IPS-20b (cell line): Measurements from ENCODE around the gene LEKR1.
"Not testable (repeated sequence)": the region's sequence is repeated elsewhere in the genome, so short reads cannot be mapped to it uniquely, and the experiment has no call there.

Experiments
- H3K27ac ChIP-seq: one replicate; pipeline ENCODE4 v1.5.1; 2013; ENCODE audit warnings: low read length
- H3K27me3 ChIP-seq: 2 replicates; pipeline ENCODE4 v1.6.1; 2013; ENCODE audit warnings: mild to moderate bottlenecking, low read length, inconsistent platforms; ENCODE audit not compliant: insufficient read depth
- H3K36me3 ChIP-seq: 2 replicates; pipeline ENCODE4 v1.6.1; 2013; ENCODE audit warnings: low read depth, mild to moderate bottlenecking, inconsistent platforms, low read length, moderate library complexity; ENCODE audit not compliant: insufficient read depth
- H3K4me1 ChIP-seq: 2 replicates; pipeline ENCODE4 v1.6.1; 2013; ENCODE audit warnings: mild to moderate bottlenecking, control low read depth, inconsistent platforms, low read length, moderate library complexity; ENCODE audit not compliant: insufficient read depth
- H3K4me3 ChIP-seq: 2 replicates; pipeline ENCODE4 v1.5.1; 2013; ENCODE audit warnings: mild to moderate bottlenecking, low read length, inconsistent platforms
- H3K9ac ChIP-seq: 2 replicates; pipeline ENCODE4 v1.6.1; 2013; ENCODE audit warnings: low read depth, mild to moderate bottlenecking, inconsistent platforms, low read length, moderate library complexity
- H3K9me3 ChIP-seq: 2 replicates; pipeline ENCODE4 v1.6.1; 2013; ENCODE audit warnings: mild to moderate bottlenecking, low read depth, low read length, inconsistent platforms; ENCODE audit not compliant: insufficient read depth

Gene LEKR1

GRCh38 chr3:156843071-156843808 is 17.1 kb downstream of the LEKR1 start:
- Histone ChIP-seq H3K36me3 (no peaks in the 10 kb centered on the region), H3K27me3 (no peaks in the 10 kb centered on the region), H3K9ac (no peak overlapping the region), H3K9me3 (no peaks in the 10 kb centered on the region), H3K27ac (no peak overlapping the region), H3K4me1 (no peaks in the 10 kb centered on the region), H3K4me3 (no peak overlapping the region)

DNA sequence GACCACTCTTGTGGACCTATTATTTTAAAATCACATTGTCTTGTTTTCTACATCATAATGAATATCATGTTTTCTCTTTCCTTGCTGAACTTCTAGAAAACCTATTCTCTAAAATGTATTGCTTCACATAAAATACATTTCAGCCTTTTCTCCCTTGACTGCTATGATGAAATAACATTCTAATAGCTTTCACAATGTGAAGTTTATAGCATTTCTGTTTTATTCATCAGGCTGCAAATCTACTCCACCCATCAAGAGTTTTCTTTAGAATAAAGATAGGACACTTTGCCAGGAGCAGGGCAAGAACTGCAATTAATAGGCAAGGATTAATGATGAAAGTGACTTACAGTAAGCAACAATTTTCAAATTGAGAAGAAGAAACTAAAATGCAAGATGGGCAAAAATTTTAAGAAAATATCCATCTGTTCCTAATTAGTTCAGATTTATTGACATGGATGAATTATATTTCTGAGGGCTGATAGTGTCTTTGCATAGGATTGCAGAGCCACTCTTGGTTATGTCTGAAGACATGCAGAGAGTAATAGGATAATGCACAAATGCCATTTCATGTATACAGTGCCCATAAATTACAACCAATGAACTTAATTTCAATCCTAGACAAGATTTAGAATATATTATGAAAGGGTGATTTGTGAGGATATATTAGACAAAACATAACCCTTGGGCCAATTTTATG is 21.7 kb downstream of the LEKR1 start:
- Histone ChIP-seq H3K36me3 (no peaks in the 10 kb centered on the region), H3K9ac (no peak overlapping the region), H3K4me1 (no peaks in the 10 kb centered on the region), H3K27me3 (no peaks in the 10 kb centered on the region), H3K9me3 (no peaks in the 10 kb centered on the region), H3K4me3 (no peak overlapping the region), H3K27ac (no peak overlapping the region)

DNA sequence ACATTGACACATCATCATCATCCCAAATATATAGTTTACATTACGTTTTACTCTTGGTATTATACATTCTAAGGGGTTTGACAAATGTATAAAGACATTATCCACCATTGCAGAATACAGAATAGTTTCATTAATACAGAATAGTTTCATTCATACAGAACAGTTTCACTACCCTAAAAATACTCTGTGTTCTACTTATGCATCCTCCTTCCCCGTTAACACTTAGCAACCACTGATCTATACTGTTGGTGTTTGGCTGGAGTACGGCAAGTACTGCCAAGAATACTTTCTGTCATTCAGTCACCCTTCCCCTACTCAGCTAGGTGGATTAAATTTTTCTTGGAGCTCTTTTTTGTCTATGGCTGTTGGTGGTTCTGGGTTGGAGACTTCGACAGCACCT is 33.4 kb downstream of the LEKR1 start:
- H3K9me3 ChIP-seq = no peaks in the 10 kb centered on the region
- H3K27me3 ChIP-seq = no peaks in the 10 kb centered on the region
- H3K9ac ChIP-seq = no peak overlapping the region
- H3K4me3 ChIP-seq = no peak overlapping the region
- no peaks in the 10 kb centered on the region for H3K36me3 ChIP-seq
- H3K4me1 ChIP-seq = no peaks in the 10 kb centered on the region
- H3K27ac ChIP-seq = no peak overlapping the region

GRCh38 chr3:156860873-156861272 is 34.7 kb downstream of the LEKR1 start:
- Histone ChIP-seq H3K9ac (no peak overlapping the region), H3K9me3 (no peaks in the 10 kb centered on the region), H3K27ac (no peak overlapping the region), H3K4me3 (no peak overlapping the region), H3K27me3 (no peaks in the 10 kb centered on the region), H3K36me3 (no peaks in the 10 kb centered on the region), H3K4me1 (no peaks in the 10 kb centered on the region)

- H3K36me3 ChIP-seq = no peaks in the 10 kb centered on the region
- H3K27ac ChIP-seq = no peak overlapping the region
- no peaks in the 10 kb centered on the region for H3K27me3 ChIP-seq
These were observed 36.2 kb downstream of the LEKR1 start for GRCh38 chr3:156862338-156862737.

GRCh38 chr3:156865732-156866131 is 39.6 kb downstream of the LEKR1 start:
- no peaks in the 10 kb centered on the region for H3K36me3 ChIP-seq
- H3K4me1 ChIP-seq = no peaks in the 10 kb centered on the region
- H3K27ac ChIP-seq = no peak overlapping the region
- no peak overlapping the region for H3K4me3 ChIP-seq
- H3K27me3 ChIP-seq = no peaks in the 10 kb centered on the region
- H3K9me3 ChIP-seq = no peaks in the 10 kb centered on the region
- H3K9ac ChIP-seq = no peak overlapping the region

More at GRCh38 chr3:156862338-156862737, 36.2 kb downstream of the LEKR1 start:
- Histone ChIP-seq H3K9ac (no peak overlapping the region), H3K4me1 (no peaks in the 10 kb centered on the region), H3K4me3 (no peak overlapping the region), H3K9me3 (no peaks in the 10 kb centered on the region)

DNA sequence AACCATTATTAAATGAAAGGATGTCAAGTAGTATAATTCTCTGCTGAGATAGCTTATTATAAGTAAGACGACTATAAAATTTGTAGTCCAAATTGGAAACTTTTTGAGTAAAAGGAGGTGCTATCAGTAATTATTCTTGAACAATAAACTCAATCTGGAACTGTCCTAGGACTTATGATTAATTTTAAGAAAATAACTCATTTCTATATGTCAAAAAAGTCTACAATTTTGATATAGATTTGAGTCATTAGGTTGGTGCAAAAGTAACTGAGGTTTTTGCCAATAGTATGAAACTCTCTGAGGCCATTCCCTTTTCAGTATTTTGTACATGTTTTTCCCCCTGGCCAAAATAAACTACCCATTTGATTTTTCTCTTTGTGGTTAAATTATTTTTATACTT is 41.0 kb downstream of the LEKR1 start:
- Histone ChIP-seq H3K4me3 (no peak overlapping the region), H3K27ac (no peak overlapping the region), H3K4me1 (no peaks in the 10 kb centered on the region), H3K27me3 (no peaks in the 10 kb centered on the region), H3K9ac (no peak overlapping the region), H3K36me3 (no peaks in the 10 kb centered on the region), H3K9me3 (no peaks in the 10 kb centered on the region)

- Histone ChIP-seq H3K4me1 (no peaks in the 10 kb centered on the region), H3K4me3 (no peak overlapping the region), H3K27ac (no peak overlapping the region), H3K36me3 (no peaks in the 10 kb centered on the region), H3K27me3 (no peaks in the 10 kb centered on the region), H3K9ac (no peak overlapping the region), H3K9me3 (no peaks in the 10 kb centered on the region)
These were observed 41.8 kb downstream of the LEKR1 start for GRCh38 chr3:156867920-156868319.

DNA sequence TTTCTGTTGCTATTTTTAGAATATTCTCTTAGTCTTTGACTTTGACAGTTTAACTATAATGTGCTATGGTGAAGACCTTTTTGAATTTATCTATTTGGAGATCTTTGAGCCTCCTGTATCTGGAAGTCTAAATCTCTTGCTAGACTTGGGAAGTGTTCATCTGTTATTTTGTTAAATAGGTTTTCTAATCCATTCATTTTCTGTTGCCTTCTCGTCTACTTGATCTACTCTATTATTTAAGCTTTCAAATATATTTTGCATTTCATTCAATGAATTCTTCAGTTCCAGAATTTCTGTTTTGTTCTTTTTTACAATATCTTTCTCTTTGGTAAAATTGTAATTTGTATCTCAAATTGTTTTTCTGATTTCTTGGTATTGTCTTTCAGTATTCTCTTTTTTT is 47.8 kb downstream of the LEKR1 start:
- no peaks in the 10 kb centered on the region for H3K27me3 ChIP-seq
- no peaks in the 10 kb centered on the region for H3K36me3 ChIP-seq
- H3K4me1 ChIP-seq = no peaks in the 10 kb centered on the region
- H3K4me3 ChIP-seq = no peak overlapping the region
- H3K27ac ChIP-seq = no peak overlapping the region
- no peak overlapping the region for H3K9ac ChIP-seq
- peaks cover 21% of the 10 kb centered on the region for H3K9me3 ChIP-seq

- not testable (repeated sequence) for H3K4me3 ChIP-seq, H3K27me3 ChIP-seq, H3K4me1 ChIP-seq, H3K36me3 ChIP-seq, H3K27ac ChIP-seq, H3K9ac ChIP-seq
- peaks cover 32% of the 10 kb centered on the region for H3K9me3 ChIP-seq
These were observed 53.3 kb downstream of the LEKR1 start for GRCh38 chr3:156879491-156879890.

DNA sequence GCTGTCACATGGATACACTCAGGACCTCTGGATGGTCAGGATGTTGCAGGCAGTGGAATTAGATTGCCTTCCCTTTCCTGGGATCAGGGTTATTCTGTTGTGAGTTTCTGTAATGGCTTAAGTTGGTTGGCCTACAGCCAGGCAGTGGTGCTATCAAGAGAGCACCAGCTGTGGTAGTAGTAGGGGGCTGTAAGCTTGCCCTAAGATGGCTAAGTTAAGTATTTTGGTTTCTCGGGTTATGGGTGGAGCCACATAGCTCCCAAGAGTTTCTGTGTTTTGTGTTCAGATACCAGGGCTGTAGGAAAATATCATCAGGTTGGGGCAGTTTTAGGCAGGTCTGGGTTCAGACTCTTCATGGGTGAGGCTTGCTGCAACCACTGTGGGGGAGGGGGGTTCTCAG is 59.6 kb downstream of the LEKR1 start:
- Histone ChIP-seq H3K27ac (no peak overlapping the region), H3K27me3 (no peaks in the 10 kb centered on the region), H3K36me3 (no peaks in the 10 kb centered on the region), H3K9ac (no peak overlapping the region), H3K9me3 (no peaks in the 10 kb centered on the region), H3K4me1 (no peaks in the 10 kb centered on the region), H3K4me3 (no peak overlapping the region)

GRCh38 chr3:156888176-156888575 is 62.0 kb downstream of the LEKR1 start:
- no peak overlapping the region for H3K27ac ChIP-seq
- H3K4me3 ChIP-seq = no peak overlapping the region
- H3K27me3 ChIP-seq = no peaks in the 10 kb centered on the region
- no peak overlapping the region for H3K9ac ChIP-seq
- no peaks in the 10 kb centered on the region for H3K4me1 ChIP-seq
- no peaks in the 10 kb centered on the region for H3K9me3 ChIP-seq
- H3K36me3 ChIP-seq = no peaks in the 10 kb centered on the region
